Astrocyte (in vitro differentiated cells and primary cell): ENCODE data around the gene L3MBTL4. TPM values are rescaled to one million over a fixed set of nuclear protein-coding genes. Genes with fewer than 3 reads are reported as not detected.

Experiments
- DNase-seq: peaks from one replicate; pipeline ENCODE4 v3.0.0-alpha.2; 2010; ENCODE audit warnings: low read depth
- FAIRE-seq: peaks from 2 replicates; lab custom pipeline; 2011; peaks lifted over from hg19 to GRCh38; lab: Jason Lieb, UNC
- H2AFZ ChIP-seq: 2 replicates; pipeline ENCODE4 v1.6.0; 2012; ENCODE audit warnings: low read depth, low read length, inconsistent platforms
- H3K27ac ChIP-seq: 2 replicates; pipeline ENCODE4 v1.5.1; 2011; ENCODE audit warnings: low read depth, low read length, inconsistent platforms
- H3K27me3 ChIP-seq: 2 replicates; pipeline ENCODE4 v1.6.0; 2011; ENCODE audit warnings: low read length, inconsistent platforms; ENCODE audit not compliant: insufficient read depth
- H3K36me3 ChIP-seq: 2 replicates; pipeline ENCODE4 v1.5.1; 2011; ENCODE audit warnings: low read length, inconsistent platforms; ENCODE audit not compliant: insufficient read depth
- H3K4me1 ChIP-seq: 2 replicates; pipeline ENCODE4 v1.5.1; 2011; ENCODE audit warnings: low read length, inconsistent platforms; ENCODE audit not compliant: insufficient read depth
- H3K4me2 ChIP-seq: 2 replicates; pipeline ENCODE4 v1.6.0; 2012; ENCODE audit warnings: low read length, inconsistent platforms
- H3K4me3 ChIP-seq: 2 replicates; pipeline ENCODE4 v1.5.1; 2011; ENCODE audit warnings: low read depth, mild to moderate bottlenecking, low read length, inconsistent platforms; ENCODE audit not compliant: insufficient read depth
- H3K79me2 ChIP-seq: 2 replicates; pipeline ENCODE4 v1.6.0; 2012; ENCODE audit warnings: mild to moderate bottlenecking, low read length, inconsistent platforms; ENCODE audit not compliant: insufficient read depth
- H3K9ac ChIP-seq: 2 replicates; pipeline ENCODE4 v1.6.0; 2012; ENCODE audit warnings: mild to moderate bottlenecking, low read length, inconsistent platforms
- H3K9me3 ChIP-seq: 2 replicates; pipeline ENCODE4 v1.5.1; 2012; ENCODE audit warnings: low read depth, mild to moderate bottlenecking, low read length, inconsistent platforms; ENCODE audit not compliant: insufficient read depth
- H4K20me1 ChIP-seq: 2 replicates; pipeline ENCODE4 v1.6.0; 2012; ENCODE audit warnings: low read length, inconsistent platforms; ENCODE audit not compliant: insufficient read depth
- H3K27ac Mint-ChIP-seq: one replicate; pipeline ENCODE4 v1.8.0; 2021; ENCODE audit warnings: mild to moderate bottlenecking, mixed read lengths; ENCODE audit not compliant: unreplicated experiment
- H3K27me3 Mint-ChIP-seq: one replicate; pipeline ENCODE4 v1.8.0; 2021; ENCODE audit warnings: low read depth, mixed read lengths; ENCODE audit not compliant: unreplicated experiment
- H3K36me3 Mint-ChIP-seq: one replicate; pipeline ENCODE4 v1.8.0; 2021; ENCODE audit warnings: low read depth, mixed read lengths; ENCODE audit not compliant: unreplicated experiment
- H3K4me1 Mint-ChIP-seq: one replicate; pipeline ENCODE4 v1.8.0; 2021; ENCODE audit warnings: low read depth, mixed read lengths; ENCODE audit not compliant: unreplicated experiment
- H3K4me3 Mint-ChIP-seq: one replicate; pipeline ENCODE4 v1.8.0; 2021; ENCODE audit warnings: mild to moderate bottlenecking, moderate library complexity, mixed read lengths; ENCODE audit not compliant: unreplicated experiment
- H3K9me3 Mint-ChIP-seq: one replicate; pipeline ENCODE4 v1.8.0; 2021; ENCODE audit warnings: mild to moderate bottlenecking, mixed read lengths; ENCODE audit not compliant: unreplicated experiment
- CTCF ChIP-seq: IDR thresholded peaks from 2 replicates; pipeline ENCODE4 v1.5.1; 2011; ENCODE audit warnings: low read depth, mild to moderate bottlenecking, inconsistent platforms, low read length, moderate library complexity; ENCODE audit not compliant: insufficient read depth
- EZH2 ChIP-seq: IDR thresholded peaks from 2 replicates; pipeline ENCODE4 v1.6.1; 2012; ENCODE audit warnings: mild to moderate bottlenecking, low read length, inconsistent platforms; ENCODE audit not compliant: insufficient read depth
- total RNA-seq: library from RNA; stranded (reverse); gene quantifications from 2 replicates; pipeline ENCODE4 v1.2.1, GENCODE V29; 2021

Gene L3MBTL4
- total RNA-seq, 1 donor from 2014 or later = 0.52 TPM

- Mint-ChIP-seq H3K36me3 (peaks cover 2% of the 10 kb centered on the region), H3K27me3 (no peaks in the 10 kb centered on the region), H3K4me1 (peaks cover 35% of the 10 kb centered on the region), H3K9me3 (no peaks in the 10 kb centered on the region), H3K27ac (peak overlapping the region; percentile 30), H3K4me3 (no peak overlapping the region)
- DNase-seq = no peak
- Histone ChIP-seq H3K9ac (no peak overlapping the region), H4K20me1 (no peaks in the 10 kb centered on the region), H3K79me2 (no peaks in the 10 kb centered on the region), H3K9me3 (no peaks in the 10 kb centered on the region), H3K27ac (no peak overlapping the region), H3K36me3 (no peaks in the 10 kb centered on the region), H2AFZ (no peak overlapping the region), H3K4me1 (peaks cover 40% of the 10 kb centered on the region), H3K27me3 (no peaks in the 10 kb centered on the region), H3K4me3 (no peak overlapping the region), H3K4me2 (no peak overlapping the region)
- TF ChIP-seq CTCF (no peak), EZH2 (no peak)
- FAIRE-seq = no peak
These were observed 354.6 kb downstream of the L3MBTL4 start for GRCh38 chr18:6060149-6060548.

DNA sequence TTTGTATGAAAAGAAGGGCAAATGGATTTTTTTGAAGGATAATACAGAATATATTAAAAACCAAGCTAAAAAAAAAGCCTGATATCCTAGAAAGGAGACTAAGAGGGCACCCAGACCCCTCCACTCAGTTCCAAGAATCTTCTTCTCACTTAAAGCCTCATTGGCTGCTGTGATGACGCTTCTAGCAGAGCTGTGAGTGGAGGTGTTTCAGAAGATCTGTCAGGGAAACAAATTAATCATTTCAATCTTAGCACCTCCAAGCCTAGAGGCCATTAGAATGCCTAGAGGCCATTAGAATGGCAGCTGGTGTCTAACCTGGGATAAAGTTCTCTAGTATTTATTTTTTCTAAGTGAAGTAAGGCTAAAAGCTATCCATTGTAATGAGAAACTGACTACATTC is 355.2 kb downstream of the L3MBTL4 start:
- Histone ChIP-seq H3K9me3 (no peaks in the 10 kb centered on the region), H2AFZ (no peak overlapping the region), H3K4me1 (peaks cover 45% of the 10 kb centered on the region), H3K79me2 (no peaks in the 10 kb centered on the region), H3K27ac (peak overlapping the region; percentile 1), H3K27me3 (no peaks in the 10 kb centered on the region), H3K9ac (no peak overlapping the region), H3K4me2 (no peak overlapping the region), H4K20me1 (no peaks in the 10 kb centered on the region), H3K36me3 (no peaks in the 10 kb centered on the region), H3K4me3 (no peak overlapping the region)
- peaks cover 2% of the 10 kb centered on the region for H3K36me3 Mint-ChIP-seq
- no peaks in the 10 kb centered on the region for H3K9me3 Mint-ChIP-seq
- no peak for DNase-seq
- TF ChIP-seq EZH2 (no peak), CTCF (no peak)
- H3K4me1 Mint-ChIP-seq = peaks cover 40% of the 10 kb centered on the region
- no peaks in the 10 kb centered on the region for H3K27me3 Mint-ChIP-seq
- H3K4me3 Mint-ChIP-seq = no peak overlapping the region
- peak overlapping the region; percentile 69 for H3K27ac Mint-ChIP-seq
- no peak for FAIRE-seq

- H3K27ac Mint-ChIP-seq = peak overlapping the region; percentile 91
- H3K4me1 Mint-ChIP-seq = peaks cover 43% of the 10 kb centered on the region
- Histone ChIP-seq H3K9ac (peak overlapping the region; percentile 54), H3K9me3 (no peaks in the 10 kb centered on the region), H3K4me3 (no peak overlapping the region), H3K4me1 (peaks cover 48% of the 10 kb centered on the region), H3K27ac (peak overlapping the region; percentile 91), H4K20me1 (no peaks in the 10 kb centered on the region), H2AFZ (peak overlapping the region; percentile 15), H3K79me2 (no peaks in the 10 kb centered on the region), H3K36me3 (no peaks in the 10 kb centered on the region), H3K27me3 (no peaks in the 10 kb centered on the region), H3K4me2 (peak overlapping the region; percentile 51)
- no peak for TF ChIP-seq EZH2
- TF ChIP-seq CTCF = no peak
- H3K9me3 Mint-ChIP-seq = no peaks in the 10 kb centered on the region
- no peaks in the 10 kb centered on the region for H3K27me3 Mint-ChIP-seq
- no peak overlapping the region for H3K4me3 Mint-ChIP-seq
- FAIRE-seq (peak; percentile 58), DNase-seq (peak; percentile 89)
- H3K36me3 Mint-ChIP-seq = peaks cover 2% of the 10 kb centered on the region
These were observed 355.8 kb downstream of the L3MBTL4 start for GRCh38 chr18:6058941-6059340.
